ENCODE results near the gene CACNB2. TPM values are rescaled to one million over a fixed set of nuclear protein-coding genes. Genes with fewer than 3 reads are reported as not detected.

CACNB2 gene
- total and polyA plus RNA-seq, 5 donors: 13.1 to 51.1 (median 41.0) TPM

Other genes starting within 250 kb of the CACNB2 start
- gene SLC39A12, start 188.5 kb upstream of the CACNB2 start, total RNA-seq: not detected
- gene SLC39A12, start 188.5 kb upstream of the CACNB2 start, polyA plus RNA-seq: 0.05 TPM